SU-DHL-6 (cell line): ENCODE results near the gene ADAMTS16.

Source experiments
- EZH2phosphoT487 ChIP-seq: fragments of 200-600 bp; sonication (generic), shearing (Covaris generic); conservative IDR thresholded peaks from 2 replicates; pipeline ENCODE4 v1.6.1; 2018; ENCODE audit warnings: mild to moderate bottlenecking, antibody characterized with exemption, low read length, moderate library complexity, mixed read lengths
- TF ChIP-seq, protein P1 (sequence below): fragments of 200-600 bp; sonication (generic); IDR thresholded peaks from one replicate; pipeline ENCODE4 v1.5.1; 2017; ENCODE audit warnings: antibody characterized with exemption, mild to moderate bottlenecking, low read length, moderate library complexity; ENCODE audit not compliant: insufficient read depth, poor library complexity, severe bottlenecking

- TF ChIP-seq, protein P1, sequence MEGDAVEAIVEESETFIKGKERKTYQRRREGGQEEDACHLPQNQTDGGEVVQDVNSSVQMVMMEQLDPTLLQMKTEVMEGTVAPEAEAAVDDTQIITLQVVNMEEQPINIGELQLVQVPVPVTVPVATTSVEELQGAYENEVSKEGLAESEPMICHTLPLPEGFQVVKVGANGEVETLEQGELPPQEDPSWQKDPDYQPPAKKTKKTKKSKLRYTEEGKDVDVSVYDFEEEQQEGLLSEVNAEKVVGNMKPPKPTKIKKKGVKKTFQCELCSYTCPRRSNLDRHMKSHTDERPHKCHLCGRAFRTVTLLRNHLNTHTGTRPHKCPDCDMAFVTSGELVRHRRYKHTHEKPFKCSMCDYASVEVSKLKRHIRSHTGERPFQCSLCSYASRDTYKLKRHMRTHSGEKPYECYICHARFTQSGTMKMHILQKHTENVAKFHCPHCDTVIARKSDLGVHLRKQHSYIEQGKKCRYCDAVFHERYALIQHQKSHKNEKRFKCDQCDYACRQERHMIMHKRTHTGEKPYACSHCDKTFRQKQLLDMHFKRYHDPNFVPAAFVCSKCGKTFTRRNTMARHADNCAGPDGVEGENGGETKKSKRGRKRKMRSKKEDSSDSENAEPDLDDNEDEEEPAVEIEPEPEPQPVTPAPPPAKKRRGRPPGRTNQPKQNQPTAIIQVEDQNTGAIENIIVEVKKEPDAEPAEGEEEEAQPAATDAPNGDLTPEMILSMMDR, result no peak
- no peak for TF ChIP-seq EZH2phosphoT487
Observed at GRCh38 chr5:5330728-5331452, 190.8 kb downstream of the ADAMTS16 start.
